Caco-2 (cell line): ENCODE results near the gene C1orf35. TPM values are rescaled to one million over a fixed set of nuclear protein-coding genes. Genes with fewer than 3 reads are reported as not detected.

Source experiments
- BruUV-seq: library from RNA; stranded (reverse); fragments of 400-500 nt; replicated peaks from 2 replicates; lab custom pipeline; 2021; lab: Mats Ljungman, UMichigan
- CTCF ChIA-PET: fragments of 300-600 bp; sonication (Branson Sonifier 250); formaldehyde crosslinking; loops from one replicate; lab custom pipeline; 2022; ENCODE audit warnings: antibody characterized with exemption; lab: Charles Lee
- POLR2A ChIA-PET: fragments of 300-600 bp; sonication (Branson Sonifier 250); formaldehyde crosslinking; loops from one replicate; lab custom pipeline; 2022; ENCODE audit warnings: antibody characterized with exemption; lab: Charles Lee
- DNase-seq, 2 experiments: peaks; one replicate each; pipeline versions ENCODE4 v3.0.0 to v3.0.0-alpha.2; 2020 to 2022
- H3K27me3 ChIP-seq: replicated peaks from 2 replicates; pipeline ENCODE4 v1.6.0; 2011; ENCODE audit warnings: low read length; ENCODE audit not compliant: control insufficient read depth, insufficient read depth
- H3K36me3 ChIP-seq: 2 replicates; pipeline ENCODE4 v1.5.1; 2011; ENCODE audit warnings: low read length; ENCODE audit not compliant: control insufficient read depth, insufficient read depth
- H3K4me1 ChIP-seq: fragments of 250-450 bp; sonication (Bioruptor Pico); 2 replicates; pipeline ENCODE4 v1.5.1; 2020; ENCODE audit warnings: mild to moderate bottlenecking
- H3K4me3 ChIP-seq: 2 replicates; pipeline ENCODE4 v1.5.1; 2011; ENCODE audit warnings: low read depth, mild to moderate bottlenecking, control low read depth, low read length
- H3K9me3 ChIP-seq: fragments of 250-450 bp; sonication (Bioruptor Pico); 2 replicates; pipeline ENCODE4 v1.5.1; 2020; ENCODE audit warnings: mild to moderate bottlenecking, moderate library complexity
- H3K27ac Mint-ChIP-seq: one replicate; pipeline ENCODE4 v1.8.0; 2022; ENCODE audit warnings: mixed read lengths; ENCODE audit not compliant: unreplicated experiment
- H3K27me3 Mint-ChIP-seq: one replicate; pipeline ENCODE4 v1.8.0; 2022; ENCODE audit warnings: mixed read lengths; ENCODE audit not compliant: insufficient read depth, unreplicated experiment
- H3K36me3 Mint-ChIP-seq: one replicate; pipeline ENCODE4 v1.8.0; 2022; ENCODE audit warnings: mild to moderate bottlenecking, mixed read lengths; ENCODE audit not compliant: insufficient read depth, unreplicated experiment
- H3K4me1 Mint-ChIP-seq: one replicate; pipeline ENCODE4 v1.8.0; 2022; ENCODE audit warnings: low read depth, mixed read lengths; ENCODE audit not compliant: unreplicated experiment
- H3K4me3 Mint-ChIP-seq: one replicate; pipeline ENCODE4 v1.8.0; 2022; ENCODE audit warnings: mild to moderate bottlenecking, moderate library complexity, mixed read lengths; ENCODE audit not compliant: unreplicated experiment
- H3K9me3 Mint-ChIP-seq: one replicate; pipeline ENCODE4 v1.8.0; 2022; ENCODE audit warnings: mixed read lengths; ENCODE audit not compliant: unreplicated experiment
- CTCF ChIP-seq, 2 experiments: fragments of 200-600 bp in 1 of 2; IDR thresholded peaks; 1 replicate in 1 of 2; 2 replicates in 1 of 2; pipeline versions ENCODE4 v1.5.1 to v1.8.0; 2011 to 2022; ENCODE audit warnings: antibody characterized with exemption in 1 of 2, control low read depth in 1 of 2, inconsistent platforms in 1 of 2, low read depth in 1 of 2, low read length in 1 of 2, mild to moderate bottlenecking in 1 of 2, moderate library complexity in 1 of 2; ENCODE audit not compliant: insufficient read depth in 1 of 2, severe bottlenecking in 1 of 2, unreplicated experiment in 1 of 2
- intact Hi-C: fragments of 100-400 bp; cut with micrococcal nuclease; formaldehyde crosslinking; loops from one replicate; pipeline ENCODE4 v1.10.0; 2022; ENCODE audit not compliant: unreplicated experiment
- total RNA-seq: library from RNA; stranded (reverse); gene quantifications from 2 replicates; pipeline ENCODE4 v1.2.3, GENCODE V29; 2022

The C1orf35 gene
- total RNA-seq, 1 experiment from 2014 or later, result 34.5 TPM

GRCh38 chr1:228140724-228141225 lies 37.6 kb upstream of the C1orf35 start:
- Histone ChIP-seq H3K9me3 (no peaks in the 10 kb centered on the region), H3K27me3 (no peaks in the 10 kb centered on the region), H3K4me1 (peaks cover 5% of the 10 kb centered on the region), H3K4me3 (peak overlapping the region; percentile 90), H3K36me3 (peaks cover 1% of the 10 kb centered on the region; the same call in 1 of the 2 replicates)
- BruUV-seq, result no TSS peak
- no peak for DNase-seq
- CTCF ChIA-PET, result interaction anchor here (1.5 to 2.3 kb wide), 2 partner anchors 10 to 25 kb away, joined by 4 to 10 read pairs; partner anchors contain the start of gene IBA57
- H3K4me1 Mint-ChIP-seq, result no peaks in the 10 kb centered on the region
- no peaks in the 10 kb centered on the region for H3K27me3 Mint-ChIP-seq
- intact Hi-C loops, result loop anchor here (1.0 to 2.0 kb wide), 3 partner anchors 25 to 58 kb away; partner anchors contain the start of genes ARF1 and IBA57
- H3K36me3 Mint-ChIP-seq, result peaks cover 21% of the 10 kb centered on the region
- H3K9me3 Mint-ChIP-seq, result no peaks in the 10 kb centered on the region
- peak overlapping the region; percentile 85 for H3K4me3 Mint-ChIP-seq
- POLR2A ChIA-PET, result interaction anchor here (1.1 to 1.4 kb wide), 3 partner anchors 10 to 31 kb away, joined by 4 to 9 read pairs (median 8); partner anchors contain the start of gene IBA57
- H3K27ac Mint-ChIP-seq, result peak overlapping the region; percentile 91
- TF ChIP-seq CTCF (IDR thresholded peaks at IDR 0.05; ENCODE audit: insufficient read depth in 1 of 2, low read depth in 1 of 2, low read length in 1 of 2, severe bottlenecking in 1 of 2, unreplicated experiment in 1 of 2), result no peak

GRCh38 chr1:228139931-228140723 lies 37.0 kb upstream of the C1orf35 start, which contains the start of gene GUK1:
Gene GUK1, plus strand, starts transcription at chr1:228140279. Its CDS starts 24 bp downstream, at chr1:228140303.
- intact Hi-C loops, result loop anchor here (1.0 to 10.0 kb wide), 5 partner anchors 9 to 125 kb away; partner anchors contain the start of genes ARF1 and IBA57
- Histone ChIP-seq H3K4me3 (peak within 1 kb of the TSS; percentile 90), H3K27me3 (no peaks in the 10 kb centered on the region), H3K36me3 (0 out of 2 replicates have a peak, but pooled peaks cover 1% of the 10 kb centered on the region), H3K4me1 (peaks cover 5% of the 10 kb centered on the region), H3K9me3 (no peaks in the 10 kb centered on the region)
- TSS peak; percentile 76 for BruUV-seq
- POLR2A ChIA-PET, result interaction anchor here (1.1 to 1.4 kb wide), 3 partner anchors 9 to 30 kb away, joined by 4 to 9 read pairs (median 8); partner anchors contain the start of gene IBA57
- Mint-ChIP-seq H3K4me1 (no peaks in the 10 kb centered on the region), H3K27ac (peak within 1 kb of the TSS; percentile 91), H3K4me3 (peak within 1 kb of the TSS; percentile 85), H3K9me3 (no peaks in the 10 kb centered on the region), H3K36me3 (peaks cover 21% of the 10 kb centered on the region), H3K27me3 (no peaks in the 10 kb centered on the region)
- CTCF ChIA-PET, result interaction anchor here (1.5 to 2.3 kb wide), 2 partner anchors 9 to 25 kb away, joined by 4 to 10 read pairs; partner anchors contain the start of gene IBA57
- peak; percentile 100 for DNase-seq
- peak in 1 of 2 experiments; percentile 23 for TF ChIP-seq CTCF (IDR thresholded peaks at IDR 0.05; ENCODE audit: insufficient read depth in 1 of 2, low read depth in 1 of 2, low read length in 1 of 2, severe bottlenecking in 1 of 2, unreplicated experiment in 1 of 2)

GRCh38 chr1:228139406-228139930 lies 36.3 kb upstream of the C1orf35 start:
- no peaks in the 10 kb centered on the region for H3K9me3 ChIP-seq
- no TSS peak for BruUV-seq
- H3K36me3 Mint-ChIP-seq, result peaks cover 21% of the 10 kb centered on the region
- no peaks in the 10 kb centered on the region for H3K27me3 Mint-ChIP-seq
- H3K9me3 Mint-ChIP-seq, result no peaks in the 10 kb centered on the region
- no peaks in the 10 kb centered on the region for H3K4me1 Mint-ChIP-seq
- CTCF ChIA-PET, result interaction anchor here (1.5 to 2.3 kb wide), 2 partner anchors 9 to 26 kb away, joined by 4 to 10 read pairs; partner anchors contain the start of gene IBA57
- no peaks in the 10 kb centered on the region for H3K27me3 ChIP-seq
- POLR2A ChIA-PET, result no interaction called here
- peak overlapping the region; percentile 91 for H3K27ac Mint-ChIP-seq
- no peak for DNase-seq
- 0 out of 2 replicates have a peak, but pooled peaks cover 1% of the 10 kb centered on the region for H3K36me3 ChIP-seq
- peak overlapping the region; percentile 90 for H3K4me3 ChIP-seq
- peaks cover 5% of the 10 kb centered on the region for H3K4me1 ChIP-seq
- TF ChIP-seq CTCF (IDR thresholded peaks at IDR 0.05; ENCODE audit: insufficient read depth in 1 of 2, low read depth in 1 of 2, low read length in 1 of 2, severe bottlenecking in 1 of 2, unreplicated experiment in 1 of 2), result no peak
- intact Hi-C loops, result loop anchor here (1.0 to 10.0 kb wide), 2 partner anchors 8 to 125 kb away; no protein-coding TSS in a partner anchor
- peak overlapping the region; percentile 85 for H3K4me3 Mint-ChIP-seq
